WTC11 (cell line): ENCODE results near the gene RTN4RL1. TPM values are rescaled to one million over a fixed set of nuclear protein-coding genes. Genes with fewer than 3 reads are reported as not detected.
A peak's percentile ranks its signal among the peaks of the same experiment; 100 is the strongest.

ENCODE experiments used
- ATAC-seq: fragments of 200-7000 bp; cut with Tn5 transposase; 2 replicates; pipeline ENCODE4 v1.10.0; 2021; ENCODE audit warnings: mild to moderate bottlenecking, moderate library complexity
- CTCF ChIA-PET: fragments of 300-600 bp; sonication (Branson Sonifier 250); formaldehyde crosslinking; loops from one replicate; lab custom pipeline; 2021; ENCODE audit warnings: antibody characterized with exemption; lab: Charles Lee
- POLR2A ChIA-PET: fragments of 350-600 bp; sonication (Branson Sonifier 250); formaldehyde crosslinking; loops from one replicate; lab custom pipeline; 2021; ENCODE audit warnings: antibody characterized with exemption; lab: Charles Lee
- DNase-seq: peaks from one replicate; pipeline ENCODE4 v3.0.0; 2021; ENCODE audit warnings: low spot score
- H3K27ac Mint-ChIP-seq: 2 replicates; pipeline ENCODE4 v1.8.0; 2021; ENCODE audit warnings: mixed read lengths
- H3K27me3 Mint-ChIP-seq: 2 replicates; pipeline ENCODE4 v1.8.0; 2021; ENCODE audit warnings: low read depth, mild to moderate bottlenecking, moderate library complexity, mixed read lengths
- H3K36me3 Mint-ChIP-seq: 2 replicates; pipeline ENCODE4 v1.8.0; 2021; ENCODE audit warnings: mixed read lengths
- H3K4me1 Mint-ChIP-seq: 2 replicates; pipeline ENCODE4 v1.8.0; 2022; ENCODE audit warnings: mixed read lengths
- H3K4me3 Mint-ChIP-seq: 2 replicates; pipeline ENCODE4 v1.8.0; 2021; ENCODE audit warnings: mild to moderate bottlenecking, moderate library complexity, mixed read lengths
- H3K9me3 Mint-ChIP-seq: 2 replicates; pipeline ENCODE4 v1.8.0; 2021; ENCODE audit warnings: mixed read lengths
- CREM ChIP-seq: sonication (generic); formaldehyde crosslinking; IDR thresholded peaks from 2 replicates; pipeline ENCODE4 v1.8.1; 2022; ENCODE audit warnings: mild to moderate bottlenecking, missing genetic modification reagents, moderate library complexity
- FOXK1 ChIP-seq: sonication (generic); formaldehyde crosslinking; IDR thresholded peaks from 2 replicates; pipeline ENCODE4 v1.8.0; 2022; ENCODE audit warnings: mild to moderate bottlenecking, moderate library complexity, missing genetic modification reagents
- FOXP1 ChIP-seq: sonication (generic); formaldehyde crosslinking; IDR thresholded peaks from 2 replicates; pipeline ENCODE4 v1.8.0; 2022; ENCODE audit warnings: missing genetic modification reagents, mild to moderate bottlenecking, moderate library complexity, borderline replicate concordance
- MXD4 ChIP-seq: fragments of 250-450 bp; sonication (Bioruptor Pico); IDR thresholded peaks from 2 replicates; pipeline ENCODE4 v1.8.0; 2021; ENCODE audit warnings: mild to moderate bottlenecking, moderate library complexity, borderline replicate concordance
- MYBL2 ChIP-seq: sonication (generic); formaldehyde crosslinking; IDR thresholded peaks from 2 replicates; pipeline ENCODE4 v1.8.1; 2023; ENCODE audit warnings: mild to moderate bottlenecking, moderate library complexity, missing genetic modification reagents
- NR3C1 ChIP-seq: sonication (generic); formaldehyde crosslinking; conservative IDR thresholded peaks from 2 replicates; pipeline ENCODE4 v1.8.1; 2023; ENCODE audit warnings: low read depth, mild to moderate bottlenecking, missing genetic modification reagents
- TCF7 ChIP-seq: sonication (generic); formaldehyde crosslinking; IDR thresholded peaks from 2 replicates; pipeline ENCODE4 v1.8.0; 2022; ENCODE audit warnings: mild to moderate bottlenecking, low read depth, missing genetic modification reagents, moderate library complexity
- TEAD1 ChIP-seq: sonication (generic); formaldehyde crosslinking; IDR thresholded peaks from 2 replicates; pipeline ENCODE4 v1.8.0; 2022; ENCODE audit warnings: mild to moderate bottlenecking, missing genetic modification reagents
- TEAD4 ChIP-seq: sonication (generic); formaldehyde crosslinking; IDR thresholded peaks from 2 replicates; pipeline ENCODE4 v1.8.0; 2022; ENCODE audit warnings: mild to moderate bottlenecking, missing genetic modification reagents
- ZBTB21 ChIP-seq: sonication (generic); formaldehyde crosslinking; IDR thresholded peaks from 2 replicates; pipeline ENCODE4 v1.8.1; 2023; ENCODE audit warnings: mild to moderate bottlenecking, missing genetic modification reagents, borderline replicate concordance
- ZNF416 ChIP-seq: fragments of 250-450 bp; sonication (Bioruptor Pico); IDR thresholded peaks from 2 replicates; pipeline ENCODE4 v1.9.0; 2021; ENCODE audit warnings: mild to moderate bottlenecking, inconsistent platforms
- ZNF423 ChIP-seq: fragments of 250-450 bp; sonication (Bioruptor Pico); IDR thresholded peaks from 2 replicates; pipeline ENCODE4 v2.1.2; 2022; ENCODE audit warnings: mild to moderate bottlenecking, moderate library complexity
- ZNF671 ChIP-seq: fragments of 250-450 bp; sonication (Bioruptor Pico); IDR thresholded peaks from 2 replicates; pipeline ENCODE4 v1.8.0; 2021; ENCODE audit warnings: mild to moderate bottlenecking
- total RNA-seq: library from RNA; stranded (reverse); gene quantifications from 3 replicates; pipeline ENCODE4 v1.2.3, GENCODE V29; 2021
- TF ChIP-seq, protein P1 (sequence below): sonication (generic); formaldehyde crosslinking; IDR thresholded peaks from 2 replicates; pipeline ENCODE4 v1.8.1; 2023; ENCODE audit warnings: mild to moderate bottlenecking, moderate library complexity, missing genetic modification reagents
- TF ChIP-seq, protein P2 (sequence below): sonication (generic); formaldehyde crosslinking; IDR thresholded peaks from 2 replicates; pipeline ENCODE4 v1.8.1; 2022; ENCODE audit warnings: low read depth, mild to moderate bottlenecking, moderate library complexity, missing genetic modification reagents, borderline replicate concordance
- TF ChIP-seq, protein P3 (sequence below): sonication (generic); formaldehyde crosslinking; IDR thresholded peaks from 2 replicates; pipeline ENCODE4 v1.8.0; 2023; ENCODE audit warnings: mild to moderate bottlenecking, missing genetic modification reagents
- TF ChIP-seq, protein P4 (sequence below): sonication (generic); formaldehyde crosslinking; IDR thresholded peaks from 2 replicates; pipeline ENCODE4 v1.8.0; 2022; ENCODE audit warnings: missing genetic modification reagents
- TF ChIP-seq, protein P5 (sequence below): fragments of 250-450 bp; sonication (Bioruptor Pico); IDR thresholded peaks from 2 replicates; pipeline ENCODE4 v1.9.0; 2021; ENCODE audit warnings: moderate library complexity, mild to moderate bottlenecking, inconsistent platforms, borderline replicate concordance
- TF ChIP-seq, protein P6 (sequence below): sonication (generic); formaldehyde crosslinking; IDR thresholded peaks from 2 replicates; pipeline ENCODE4 v1.8.0; 2022; ENCODE audit warnings: mild to moderate bottlenecking, missing genetic modification reagents
- TF ChIP-seq, protein P7 (sequence below): sonication (generic); formaldehyde crosslinking; IDR thresholded peaks from 2 replicates; pipeline ENCODE4 v1.8.1; 2023; ENCODE audit warnings: mild to moderate bottlenecking, missing genetic modification reagents, borderline replicate concordance

RTN4RL1 gene
- total RNA-seq, 1 experiment from 2014 or later = 0.72 TPM

DNA sequence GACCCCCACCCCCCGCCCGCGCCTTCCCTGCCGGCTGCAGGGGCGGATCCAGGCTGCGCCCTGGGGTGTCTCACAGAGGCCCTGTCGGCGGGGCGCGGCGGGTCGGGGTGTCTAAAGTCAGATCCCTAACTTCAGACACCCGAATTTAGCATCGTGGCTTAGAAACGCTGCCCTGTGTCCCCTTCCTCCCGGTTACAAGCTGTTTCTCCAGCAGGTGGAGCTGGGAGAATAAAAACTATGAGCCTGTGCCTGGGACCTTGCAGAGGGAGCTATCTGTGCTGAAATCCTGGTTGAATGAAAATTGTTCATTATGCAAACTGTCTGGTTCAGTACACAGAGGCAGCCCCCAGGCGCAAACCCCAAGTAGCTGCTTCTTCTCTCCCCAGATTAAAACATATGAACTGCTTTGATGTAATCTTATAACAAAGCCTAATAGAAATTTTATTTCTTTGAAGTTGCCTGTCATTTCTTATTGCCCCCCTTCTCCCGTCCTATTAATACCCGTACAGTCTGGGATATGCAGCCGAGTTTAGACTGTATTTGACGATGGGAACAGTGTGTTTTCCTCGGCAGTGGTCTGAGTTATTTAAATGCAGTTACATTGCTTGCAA is 116.3 kb downstream of the RTN4RL1 start (continued):
- TF ChIP-seq, protein P1, sequence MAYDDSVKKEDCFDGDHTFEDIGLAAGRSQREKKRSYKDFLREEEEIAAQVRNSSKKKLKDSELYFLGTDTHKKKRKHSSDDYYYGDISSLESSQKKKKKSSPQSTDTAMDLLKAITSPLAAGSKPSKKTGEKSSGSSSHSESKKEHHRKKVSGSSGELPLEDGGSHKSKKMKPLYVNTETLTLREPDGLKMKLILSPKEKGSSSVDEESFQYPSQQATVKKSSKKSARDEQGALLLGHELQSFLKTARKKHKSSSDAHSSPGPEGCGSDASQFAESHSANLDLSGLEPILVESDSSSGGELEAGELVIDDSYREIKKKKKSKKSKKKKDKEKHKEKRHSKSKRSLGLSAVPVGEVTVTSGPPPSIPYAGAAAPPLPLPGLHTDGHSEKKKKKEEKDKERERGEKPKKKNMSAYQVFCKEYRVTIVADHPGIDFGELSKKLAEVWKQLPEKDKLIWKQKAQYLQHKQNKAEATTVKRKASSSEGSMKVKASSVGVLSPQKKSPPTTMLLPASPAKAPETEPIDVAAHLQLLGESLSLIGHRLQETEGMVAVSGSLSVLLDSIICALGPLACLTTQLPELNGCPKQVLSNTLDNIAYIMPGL (CRISPR knock-in tag) = 0 out of 2 replicates have a peak, but pooled peaks have one; percentile 54
- TF ChIP-seq ZNF423 (CRISPR knock-in tag) = peak; percentile 86
- TF ChIP-seq FOXK1 (CRISPR knock-in tag) = 0 out of 2 replicates have a peak, but pooled peaks have one; percentile 47
- TF ChIP-seq, protein P2, sequence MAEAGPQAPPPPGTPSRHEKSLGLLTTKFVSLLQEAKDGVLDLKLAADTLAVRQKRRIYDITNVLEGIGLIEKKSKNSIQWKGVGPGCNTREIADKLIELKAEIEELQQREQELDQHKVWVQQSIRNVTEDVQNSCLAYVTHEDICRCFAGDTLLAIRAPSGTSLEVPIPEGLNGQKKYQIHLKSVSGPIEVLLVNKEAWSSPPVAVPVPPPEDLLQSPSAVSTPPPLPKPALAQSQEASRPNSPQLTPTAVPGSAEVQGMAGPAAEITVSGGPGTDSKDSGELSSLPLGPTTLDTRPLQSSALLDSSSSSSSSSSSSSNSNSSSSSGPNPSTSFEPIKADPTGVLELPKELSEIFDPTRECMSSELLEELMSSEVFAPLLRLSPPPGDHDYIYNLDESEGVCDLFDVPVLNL (CRISPR knock-in tag) = no peak
- no peak for TF ChIP-seq NR3C1 (CRISPR knock-in tag)
- no peak for TF ChIP-seq ZNF671
- no peak for TF ChIP-seq ZBTB21 (CRISPR knock-in tag)
- no peak for TF ChIP-seq FOXP1 (CRISPR knock-in tag)
- TF ChIP-seq, protein P3, sequence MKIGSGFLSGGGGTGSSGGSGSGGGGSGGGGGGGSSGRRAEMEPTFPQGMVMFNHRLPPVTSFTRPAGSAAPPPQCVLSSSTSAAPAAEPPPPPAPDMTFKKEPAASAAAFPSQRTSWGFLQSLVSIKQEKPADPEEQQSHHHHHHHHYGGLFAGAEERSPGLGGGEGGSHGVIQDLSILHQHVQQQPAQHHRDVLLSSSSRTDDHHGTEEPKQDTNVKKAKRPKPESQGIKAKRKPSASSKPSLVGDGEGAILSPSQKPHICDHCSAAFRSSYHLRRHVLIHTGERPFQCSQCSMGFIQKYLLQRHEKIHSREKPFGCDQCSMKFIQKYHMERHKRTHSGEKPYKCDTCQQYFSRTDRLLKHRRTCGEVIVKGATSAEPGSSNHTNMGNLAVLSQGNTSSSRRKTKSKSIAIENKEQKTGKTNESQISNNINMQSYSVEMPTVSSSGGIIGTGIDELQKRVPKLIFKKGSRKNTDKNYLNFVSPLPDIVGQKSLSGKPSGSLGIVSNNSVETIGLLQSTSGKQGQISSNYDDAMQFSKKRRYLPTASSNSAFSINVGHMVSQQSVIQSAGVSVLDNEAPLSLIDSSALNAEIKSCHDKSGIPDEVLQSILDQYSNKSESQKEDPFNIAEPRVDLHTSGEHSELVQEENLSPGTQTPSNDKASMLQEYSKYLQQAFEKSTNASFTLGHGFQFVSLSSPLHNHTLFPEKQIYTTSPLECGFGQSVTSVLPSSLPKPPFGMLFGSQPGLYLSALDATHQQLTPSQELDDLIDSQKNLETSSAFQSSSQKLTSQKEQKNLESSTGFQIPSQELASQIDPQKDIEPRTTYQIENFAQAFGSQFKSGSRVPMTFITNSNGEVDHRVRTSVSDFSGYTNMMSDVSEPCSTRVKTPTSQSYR (CRISPR knock-in tag) = no peak

DNA sequence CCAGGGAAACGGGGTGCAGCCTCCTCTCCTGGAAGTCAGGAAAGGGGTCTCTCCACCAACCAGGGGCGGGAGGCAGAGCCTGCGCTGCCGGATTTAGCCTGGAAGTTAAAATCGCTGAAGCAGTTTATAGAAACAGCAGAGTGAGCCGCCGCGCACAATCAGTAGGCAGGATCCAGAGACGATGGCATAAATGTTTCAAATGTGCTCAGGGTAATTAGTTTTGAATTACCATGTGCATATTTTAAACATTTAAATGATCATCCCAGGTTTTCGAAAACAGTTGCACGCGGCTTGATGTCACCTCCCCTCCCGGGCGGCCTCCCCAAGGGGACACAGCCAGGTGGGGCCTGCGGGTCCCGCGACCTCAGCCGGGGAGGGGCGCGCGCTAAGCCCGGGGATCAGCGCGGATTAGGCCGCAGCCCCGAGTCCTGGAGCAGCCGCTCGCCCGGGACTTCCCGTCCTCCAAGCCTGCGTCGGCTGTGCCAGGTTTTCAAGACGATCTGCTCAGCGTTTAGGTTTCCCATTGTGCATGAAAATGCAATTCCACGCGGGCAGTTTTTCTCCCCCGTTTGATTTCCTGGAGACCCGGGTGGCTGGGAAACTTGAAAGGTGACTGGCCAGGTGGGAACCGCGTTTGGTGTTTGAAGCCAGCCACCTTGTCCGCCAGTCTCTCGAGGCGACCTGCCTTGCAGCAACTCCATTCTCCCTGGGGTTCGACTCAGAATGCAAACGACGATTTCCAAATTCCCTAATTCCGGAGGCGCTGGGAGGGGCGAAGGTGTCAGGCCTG is 117.0 kb downstream of the RTN4RL1 start:
- ChIA-PET CTCF (interaction anchor here (0.6 to 2.2 kb wide), 31 partner anchors 11 to 337 kb away, joined by 3 to 47 read pairs (median 6); partner anchors contain the start of genes DPH1, HIC1, OVCA2 and RILP), POLR2A (no interaction called here)
- ATAC-seq (peak; percentile 74), DNase-seq (peak; percentile 54)
- H3K27ac Mint-ChIP-seq = no peak overlapping the region
- peaks cover 2% of the 10 kb centered on the region for H3K4me1 Mint-ChIP-seq
- no peaks in the 10 kb centered on the region for H3K36me3 Mint-ChIP-seq
- peaks cover 98% of the 10 kb centered on the region for H3K27me3 Mint-ChIP-seq
- no peaks in the 10 kb centered on the region for H3K9me3 Mint-ChIP-seq
- H3K4me3 Mint-ChIP-seq = peak overlapping the region; percentile 63
- TF ChIP-seq ZNF416 (no peak), CREM (no peak), TEAD4 (CRISPR knock-in tag) (no peak), FOXK1 (CRISPR knock-in tag) (no peak), TCF7 (no peak), MYBL2 (CRISPR knock-in tag) (no peak), TEAD1 (no peak), MXD4 (no peak)
- TF ChIP-seq, protein P4, sequence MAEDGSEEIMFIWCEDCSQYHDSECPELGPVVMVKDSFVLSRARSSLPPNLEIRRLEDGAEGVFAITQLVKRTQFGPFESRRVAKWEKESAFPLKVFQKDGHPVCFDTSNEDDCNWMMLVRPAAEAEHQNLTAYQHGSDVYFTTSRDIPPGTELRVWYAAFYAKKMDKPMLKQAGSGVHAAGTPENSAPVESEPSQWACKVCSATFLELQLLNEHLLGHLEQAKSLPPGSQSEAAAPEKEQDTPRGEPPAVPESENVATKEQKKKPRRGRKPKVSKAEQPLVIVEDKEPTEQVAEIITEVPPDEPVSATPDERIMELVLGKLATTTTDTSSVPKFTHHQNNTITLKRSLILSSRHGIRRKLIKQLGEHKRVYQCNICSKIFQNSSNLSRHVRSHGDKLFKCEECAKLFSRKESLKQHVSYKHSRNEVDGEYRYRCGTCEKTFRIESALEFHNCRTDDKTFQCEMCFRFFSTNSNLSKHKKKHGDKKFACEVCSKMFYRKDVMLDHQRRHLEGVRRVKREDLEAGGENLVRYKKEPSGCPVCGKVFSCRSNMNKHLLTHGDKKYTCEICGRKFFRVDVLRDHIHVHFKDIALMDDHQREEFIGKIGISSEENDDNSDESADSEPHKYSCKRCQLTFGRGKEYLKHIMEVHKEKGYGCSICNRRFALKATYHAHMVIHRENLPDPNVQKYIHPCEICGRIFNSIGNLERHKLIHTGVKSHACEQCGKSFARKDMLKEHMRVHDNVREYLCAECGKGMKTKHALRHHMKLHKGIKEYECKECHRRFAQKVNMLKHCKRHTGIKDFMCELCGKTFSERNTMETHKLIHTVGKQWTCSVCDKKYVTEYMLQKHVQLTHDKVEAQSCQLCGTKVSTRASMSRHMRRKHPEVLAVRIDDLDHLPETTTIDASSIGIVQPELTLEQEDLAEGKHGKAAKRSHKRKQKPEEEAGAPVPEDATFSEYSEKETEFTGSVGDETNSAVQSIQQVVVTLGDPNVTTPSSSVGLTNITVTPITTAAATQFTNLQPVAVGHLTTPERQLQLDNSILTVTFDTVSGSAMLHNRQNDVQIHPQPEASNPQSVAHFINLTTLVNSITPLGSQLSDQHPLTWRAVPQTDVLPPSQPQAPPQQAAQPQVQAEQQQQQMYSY = peak; percentile 97
- TF ChIP-seq, protein P5, sequence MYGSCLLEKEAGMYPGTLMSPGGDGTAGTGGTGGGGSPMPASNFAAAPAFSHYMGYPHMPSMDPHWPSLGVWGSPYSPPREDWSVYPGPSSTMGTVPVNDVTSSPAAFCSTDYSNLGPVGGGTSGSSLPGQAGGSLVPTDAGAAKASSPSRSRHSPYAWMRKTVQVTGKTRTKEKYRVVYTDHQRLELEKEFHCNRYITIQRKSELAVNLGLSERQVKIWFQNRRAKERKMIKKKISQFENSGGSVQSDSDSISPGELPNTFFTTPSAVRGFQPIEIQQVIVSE (CRISPR knock-in tag) = no peak
- TF ChIP-seq, protein P6, sequence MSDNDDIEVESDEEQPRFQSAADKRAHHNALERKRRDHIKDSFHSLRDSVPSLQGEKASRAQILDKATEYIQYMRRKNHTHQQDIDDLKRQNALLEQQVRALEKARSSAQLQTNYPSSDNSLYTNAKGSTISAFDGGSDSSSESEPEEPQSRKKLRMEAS (CRISPR knock-in tag) = peak; percentile 47; the same call in 1 of the 2 replicates
- TF ChIP-seq, protein P7, sequence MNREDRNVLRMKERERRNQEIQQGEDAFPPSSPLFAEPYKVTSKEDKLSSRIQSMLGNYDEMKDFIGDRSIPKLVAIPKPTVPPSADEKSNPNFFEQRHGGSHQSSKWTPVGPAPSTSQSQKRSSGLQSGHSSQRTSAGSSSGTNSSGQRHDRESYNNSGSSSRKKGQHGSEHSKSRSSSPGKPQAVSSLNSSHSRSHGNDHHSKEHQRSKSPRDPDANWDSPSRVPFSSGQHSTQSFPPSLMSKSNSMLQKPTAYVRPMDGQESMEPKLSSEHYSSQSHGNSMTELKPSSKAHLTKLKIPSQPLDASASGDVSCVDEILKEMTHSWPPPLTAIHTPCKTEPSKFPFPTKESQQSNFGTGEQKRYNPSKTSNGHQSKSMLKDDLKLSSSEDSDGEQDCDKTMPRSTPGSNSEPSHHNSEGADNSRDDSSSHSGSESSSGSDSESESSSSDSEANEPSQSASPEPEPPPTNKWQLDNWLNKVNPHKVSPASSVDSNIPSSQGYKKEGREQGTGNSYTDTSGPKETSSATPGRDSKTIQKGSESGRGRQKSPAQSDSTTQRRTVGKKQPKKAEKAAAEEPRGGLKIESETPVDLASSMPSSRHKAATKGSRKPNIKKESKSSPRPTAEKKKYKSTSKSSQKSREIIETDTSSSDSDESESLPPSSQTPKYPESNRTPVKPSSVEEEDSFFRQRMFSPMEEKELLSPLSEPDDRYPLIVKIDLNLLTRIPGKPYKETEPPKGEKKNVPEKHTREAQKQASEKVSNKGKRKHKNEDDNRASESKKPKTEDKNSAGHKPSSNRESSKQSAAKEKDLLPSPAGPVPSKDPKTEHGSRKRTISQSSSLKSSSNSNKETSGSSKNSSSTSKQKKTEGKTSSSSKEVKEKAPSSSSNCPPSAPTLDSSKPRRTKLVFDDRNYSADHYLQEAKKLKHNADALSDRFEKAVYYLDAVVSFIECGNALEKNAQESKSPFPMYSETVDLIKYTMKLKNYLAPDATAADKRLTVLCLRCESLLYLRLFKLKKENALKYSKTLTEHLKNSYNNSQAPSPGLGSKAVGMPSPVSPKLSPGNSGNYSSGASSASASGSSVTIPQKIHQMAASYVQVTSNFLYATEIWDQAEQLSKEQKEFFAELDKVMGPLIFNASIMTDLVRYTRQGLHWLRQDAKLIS (CRISPR knock-in tag) = no peak
